HG03066 (cell line): ENCODE results near the gene EPN2.
A peak's percentile ranks its signal among the peaks of the same experiment; 100 is the strongest.
"Not testable (repeated sequence)": the region's sequence is repeated elsewhere in the genome, so short reads cannot be mapped to it uniquely, and the experiment has no call there.

Experiments used
- ATAC-seq: cut with Tn5 transposase; IDR thresholded peaks from one replicate; pipeline ENCODE4 v1.9.1; 2021; ENCODE audit warnings: low read depth; ENCODE audit not compliant: unreplicated experiment

The EPN2 gene

GRCh38 chr17:19264268-19264667 is 27.1 kb downstream of the EPN2 start:
- ATAC-seq, result no peak

- no peak for ATAC-seq
These were observed 27.5 kb downstream of the EPN2 start for GRCh38 chr17:19264681-19265080.

GRCh38 chr17:19265755-19266154 is 28.6 kb downstream of the EPN2 start:
- ATAC-seq, result no peak

GRCh38 chr17:19268611-19269010 is 31.4 kb downstream of the EPN2 start:
- ATAC-seq, result no peak

DNA sequence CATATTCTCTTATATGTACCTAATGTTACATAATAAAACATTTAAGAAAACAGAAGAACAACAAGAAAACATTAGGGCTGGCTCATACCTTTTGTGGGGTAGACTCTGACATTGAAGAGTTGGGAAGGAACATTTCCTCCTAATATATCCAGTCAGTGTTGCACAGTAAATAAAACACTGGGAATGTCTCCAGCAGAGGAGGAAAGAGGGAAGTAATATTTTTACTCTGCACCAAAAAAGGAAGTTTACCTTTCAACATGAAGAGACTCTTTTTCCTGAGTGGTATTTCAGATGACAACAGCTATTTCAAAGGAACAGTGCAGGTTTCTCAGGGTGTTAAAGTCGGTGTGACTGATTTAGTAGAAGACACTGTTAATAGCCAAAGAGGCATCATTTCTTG is 31.9 kb downstream of the EPN2 start:
- no peak for ATAC-seq

DNA sequence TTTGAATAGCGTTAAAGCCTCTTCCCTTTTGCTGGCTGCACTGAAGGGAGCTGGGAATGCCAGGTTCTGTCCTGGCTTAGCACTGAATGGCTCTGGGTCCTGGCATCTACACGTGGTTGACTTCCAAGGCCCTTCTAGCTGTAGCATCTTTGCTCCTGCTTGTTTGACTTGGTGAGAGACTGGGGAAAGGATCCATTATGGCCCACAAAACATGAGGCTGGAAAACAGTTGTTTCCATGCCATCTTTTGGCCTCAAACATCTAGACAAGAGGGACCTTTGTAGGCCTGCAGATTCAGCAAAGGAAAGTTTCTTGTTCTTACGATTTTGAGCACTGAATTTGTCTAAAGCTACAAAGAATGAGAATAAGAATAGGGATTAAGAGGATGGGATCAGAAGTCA is 32.5 kb downstream of the EPN2 start:
- no peak for ATAC-seq

- ATAC-seq, result no peak
These were observed 33.2 kb downstream of the EPN2 start for GRCh38 chr17:19270347-19270703.

DNA sequence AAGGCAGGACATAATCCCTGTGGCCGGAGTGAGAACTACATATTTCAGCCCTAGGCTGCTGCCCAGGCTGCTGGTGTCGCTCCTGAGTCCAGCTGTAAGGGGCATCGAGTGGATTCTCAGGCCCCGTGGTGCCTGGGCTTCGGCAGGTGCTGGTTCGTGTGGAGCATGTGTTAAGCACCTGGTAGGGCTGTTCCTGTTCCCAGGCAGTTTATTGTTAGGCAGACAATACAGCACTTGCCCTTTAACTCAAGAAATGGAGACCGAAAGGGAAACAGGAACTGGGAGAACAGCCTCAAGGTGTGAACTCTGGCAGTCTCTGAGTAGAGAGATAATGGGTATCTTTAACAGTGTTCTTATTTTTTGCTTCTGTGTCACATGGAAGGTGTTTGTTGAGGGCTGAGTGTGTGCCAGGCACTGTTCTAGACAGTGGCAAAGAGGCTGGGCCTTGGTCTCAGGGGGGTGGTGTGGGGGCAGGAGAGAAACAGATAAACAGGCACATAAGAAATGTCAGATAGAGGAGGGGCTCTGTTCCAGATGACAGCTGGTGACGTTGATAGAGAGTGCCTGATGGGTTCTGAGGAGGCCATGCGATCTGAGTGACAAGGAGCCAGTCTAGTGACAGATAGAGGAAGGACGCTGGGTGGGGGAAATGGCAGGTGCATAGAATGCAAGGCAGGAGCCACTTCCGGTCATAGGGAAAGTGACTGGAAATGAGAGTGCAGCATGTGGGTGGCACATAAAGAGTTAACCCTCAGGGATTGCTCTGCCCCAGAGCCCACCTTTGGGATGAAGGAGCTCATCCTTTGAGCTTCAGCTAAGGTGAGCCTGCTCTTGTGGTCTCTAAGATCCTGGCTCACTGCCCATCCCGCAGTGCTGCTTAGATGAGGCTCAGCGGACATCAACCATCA is 33.8 kb downstream of the EPN2 start:
- ATAC-seq, result peak; percentile 80

GRCh38 chr17:19271780-19272357 is 34.7 kb downstream of the EPN2 start:
- ATAC-seq, result no peak

GRCh38 chr17:19273731-19274130 is 36.6 kb downstream of the EPN2 start:
- ATAC-seq, result no peak

DNA sequence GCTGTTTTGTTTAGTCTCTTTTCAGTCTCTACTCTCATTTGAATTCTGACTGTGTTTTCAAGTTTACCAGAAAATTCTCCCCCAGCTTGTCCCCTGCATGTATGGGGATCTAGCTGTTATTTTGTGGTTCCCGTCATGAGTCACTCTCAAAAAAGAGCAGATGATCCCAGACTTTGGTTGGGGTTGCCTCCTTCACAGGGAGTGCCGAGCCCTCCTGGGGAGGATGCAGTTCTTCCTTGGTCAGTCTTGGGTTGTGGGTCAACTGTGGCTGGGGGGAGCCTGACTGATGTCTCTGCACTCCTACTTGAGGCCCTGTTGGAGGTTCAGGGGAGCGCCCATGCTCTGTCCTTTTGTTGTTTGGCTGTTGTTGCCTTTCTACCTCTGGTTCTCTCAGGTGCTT is 37.7 kb downstream of the EPN2 start:
- ATAC-seq, result no peak

DNA sequence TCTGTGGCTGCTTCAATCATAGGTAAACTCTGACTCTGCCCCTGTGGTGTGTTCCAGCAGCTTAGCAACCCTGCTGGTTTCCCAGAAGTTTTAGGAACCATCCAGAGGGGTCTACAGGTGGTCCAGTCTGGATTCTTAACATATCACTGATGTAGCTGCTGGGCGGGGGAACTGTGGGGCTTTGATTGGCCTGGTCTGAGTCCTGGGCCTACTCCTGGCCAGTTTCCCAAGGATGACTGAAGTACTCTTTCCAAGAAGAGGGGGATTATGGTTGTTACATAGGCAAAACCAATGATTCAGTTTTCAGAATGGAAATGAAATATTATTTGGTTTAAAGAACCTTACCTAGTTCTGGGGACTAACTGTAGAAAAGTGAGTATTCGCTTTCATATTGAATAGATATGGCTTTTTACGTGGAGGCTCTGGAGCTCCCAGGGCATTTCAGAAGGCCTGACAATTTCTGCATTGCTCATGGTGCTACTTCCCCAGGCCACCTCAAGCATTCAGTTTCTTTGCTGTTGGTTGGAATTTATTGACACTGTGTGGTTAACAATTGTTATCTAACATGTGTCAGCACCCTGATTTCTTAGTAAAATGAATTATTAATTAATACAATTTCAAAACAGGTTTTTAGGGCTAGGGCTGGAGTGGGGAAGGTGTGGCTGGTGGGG is 38.4 kb downstream of the EPN2 start:
- no peak for ATAC-seq

DNA sequence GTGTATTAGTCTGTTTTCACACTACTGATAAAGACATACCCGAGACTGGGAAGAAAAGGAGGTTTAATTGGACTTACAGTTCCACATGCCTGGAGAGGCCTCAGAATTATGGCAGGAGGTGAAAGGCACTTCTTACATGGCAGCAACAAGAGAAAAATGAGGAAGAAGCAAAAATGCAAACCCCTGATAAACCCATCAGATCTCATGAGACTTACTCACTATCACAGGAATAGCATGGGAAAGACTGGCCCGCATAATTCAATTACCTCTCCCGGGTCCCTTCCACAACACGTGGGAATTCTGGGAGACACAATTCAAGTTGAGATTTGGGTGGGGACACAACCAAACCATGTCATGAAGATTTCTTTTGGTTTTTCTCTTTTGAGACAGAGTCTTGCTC is 41.1 kb downstream of the EPN2 start:
- not testable (repeated sequence) for ATAC-seq

GRCh38 chr17:19278729-19279128 is 41.6 kb downstream of the EPN2 start:
- ATAC-seq, result no peak

- no peak for ATAC-seq
These were observed 44.0 kb downstream of the EPN2 start for GRCh38 chr17:19281161-19281560.

GRCh38 chr17:19284005-19284959 is 47.1 kb downstream of the EPN2 start:
- ATAC-seq, result no peak

DNA sequence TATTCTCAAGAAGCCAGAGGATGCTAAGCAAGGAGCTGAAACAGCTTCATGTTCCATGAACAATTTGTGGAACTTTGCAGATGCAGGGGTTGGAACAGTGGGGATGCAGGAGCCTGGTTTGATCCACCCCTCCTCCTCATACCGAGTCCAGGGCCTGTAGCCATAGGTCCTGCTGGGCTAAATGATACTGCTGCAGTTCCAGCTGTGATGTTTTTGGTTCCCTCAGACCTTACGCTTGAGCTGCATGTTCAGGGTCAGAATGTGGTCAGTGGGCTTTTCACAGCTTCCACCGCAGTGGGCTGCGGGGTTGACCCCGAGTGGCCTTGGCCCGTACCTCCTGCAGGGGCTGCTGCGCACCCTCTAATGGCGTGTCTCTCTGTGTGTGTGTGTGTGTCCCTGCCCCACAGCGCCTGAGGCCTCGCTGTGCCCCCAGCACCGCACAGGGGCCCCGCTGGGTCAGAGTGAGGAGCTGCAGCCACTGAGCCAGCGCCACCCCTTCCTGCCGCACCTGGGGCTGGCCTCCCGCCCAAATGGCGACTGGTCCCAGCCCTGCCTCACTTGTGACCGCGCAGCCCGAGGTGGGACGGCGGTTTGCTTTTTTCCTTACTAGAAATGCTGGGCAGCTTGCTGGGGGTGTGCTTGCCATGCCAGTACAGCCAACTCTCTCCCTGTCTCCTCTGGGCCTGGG is 48.2 kb downstream of the EPN2 start:
- no peak for ATAC-seq

GRCh38 chr17:19286751-19287341 is 49.7 kb downstream of the EPN2 start:
- no peak for ATAC-seq

GRCh38 chr17:19287651-19288050 is 50.5 kb downstream of the EPN2 start:
- ATAC-seq, result no peak

- ATAC-seq, result no peak
These were observed 51.3 kb downstream of the EPN2 start for GRCh38 chr17:19288453-19288852.
